GM04503 (cell line): ENCODE results near the gene LIPC.

Experiments used
- DNase-seq: peaks from one replicate; pipeline ENCODE4 v3.0.0-alpha.2; 2012; ENCODE audit warnings: low read depth

Gene LIPC

DNA sequence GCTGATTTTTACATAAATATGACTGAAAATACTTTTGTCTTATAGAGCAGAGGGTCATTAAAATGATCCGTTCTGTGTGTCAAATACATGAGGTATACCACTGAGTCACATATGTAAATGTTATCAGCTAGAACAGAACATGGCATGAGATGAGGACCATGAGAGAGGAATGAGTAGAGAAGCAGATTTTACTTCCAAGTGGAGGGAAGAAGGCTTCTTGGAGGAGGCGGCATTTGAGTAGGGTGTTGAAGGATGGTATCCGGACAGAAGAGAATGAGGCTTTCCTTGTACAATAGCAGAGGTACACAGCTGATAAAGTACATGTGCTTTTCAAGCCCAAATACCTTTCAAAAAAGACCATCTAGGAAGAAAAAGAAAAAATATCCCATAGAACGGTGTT lies 4.8 kb downstream of the LIPC start:
- DNase-seq, result no peak

DNA sequence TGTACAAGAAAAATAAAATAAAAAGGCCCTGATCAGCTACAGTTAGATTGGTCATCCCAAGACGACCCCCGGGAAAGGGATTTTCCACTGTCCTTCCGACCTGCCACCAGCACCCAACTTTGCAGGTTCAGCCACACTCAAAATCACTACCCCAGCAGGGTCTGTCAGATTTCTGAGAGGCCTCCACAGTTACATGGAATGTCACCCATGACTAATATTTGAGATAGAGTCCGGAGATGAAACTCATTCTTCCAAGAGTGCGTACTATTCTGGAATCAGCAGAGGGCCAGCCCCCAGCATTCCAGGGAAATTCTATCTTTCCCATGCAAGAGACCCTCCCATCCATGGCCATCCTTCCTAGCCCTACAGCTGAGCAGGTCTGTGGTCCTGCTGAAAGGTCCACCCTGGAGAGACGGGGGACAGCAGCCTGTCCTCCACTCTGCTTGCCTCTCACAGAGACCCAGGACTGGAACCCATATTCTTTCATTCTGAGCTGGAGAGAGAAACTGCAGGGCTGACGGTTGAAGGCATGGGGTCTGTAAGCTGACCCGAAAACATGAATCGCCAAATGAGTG lies 5.8 kb downstream of the LIPC start:
- no peak for DNase-seq

DNA sequence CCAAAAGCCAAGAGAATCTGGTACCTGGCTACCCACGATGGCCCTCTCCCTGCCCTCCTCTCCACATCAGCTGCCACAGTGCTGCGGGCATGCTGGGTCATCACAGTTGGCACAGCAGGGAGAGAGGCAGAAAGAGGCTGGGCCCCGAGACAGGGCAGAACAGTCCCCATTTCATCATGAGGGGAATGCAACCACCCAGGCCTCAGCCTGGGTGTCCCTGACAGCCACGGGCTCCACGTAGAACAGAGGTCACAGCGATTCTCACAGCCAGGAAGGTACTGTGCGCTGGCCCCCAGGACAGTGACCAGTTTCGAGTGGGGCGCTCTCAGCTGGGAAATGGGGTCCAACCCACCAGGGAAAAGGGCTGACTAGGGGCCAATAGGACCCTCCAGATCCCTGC lies 6.3 kb downstream of the LIPC start:
- no peak for DNase-seq

DNA sequence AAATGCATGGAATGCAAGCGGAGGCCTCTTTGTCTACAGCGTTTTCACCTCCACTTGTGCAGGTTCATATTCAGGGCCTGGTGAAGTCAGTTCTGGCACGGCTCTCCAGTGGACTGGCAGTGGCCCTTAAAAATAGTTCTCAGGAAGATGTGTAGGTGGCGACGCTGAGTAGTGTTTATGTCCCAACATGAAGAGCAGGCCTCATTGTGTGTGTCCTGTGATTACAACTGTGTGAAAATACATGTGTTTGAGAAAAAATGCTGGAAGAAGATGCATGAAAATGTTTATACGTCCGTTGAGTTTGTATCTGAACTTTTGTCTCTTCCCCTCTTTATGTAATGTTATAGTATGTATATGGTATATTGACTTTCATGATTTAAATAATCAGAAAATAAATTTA lies 7.2 kb downstream of the LIPC start:
- DNase-seq, result no peak

DNA sequence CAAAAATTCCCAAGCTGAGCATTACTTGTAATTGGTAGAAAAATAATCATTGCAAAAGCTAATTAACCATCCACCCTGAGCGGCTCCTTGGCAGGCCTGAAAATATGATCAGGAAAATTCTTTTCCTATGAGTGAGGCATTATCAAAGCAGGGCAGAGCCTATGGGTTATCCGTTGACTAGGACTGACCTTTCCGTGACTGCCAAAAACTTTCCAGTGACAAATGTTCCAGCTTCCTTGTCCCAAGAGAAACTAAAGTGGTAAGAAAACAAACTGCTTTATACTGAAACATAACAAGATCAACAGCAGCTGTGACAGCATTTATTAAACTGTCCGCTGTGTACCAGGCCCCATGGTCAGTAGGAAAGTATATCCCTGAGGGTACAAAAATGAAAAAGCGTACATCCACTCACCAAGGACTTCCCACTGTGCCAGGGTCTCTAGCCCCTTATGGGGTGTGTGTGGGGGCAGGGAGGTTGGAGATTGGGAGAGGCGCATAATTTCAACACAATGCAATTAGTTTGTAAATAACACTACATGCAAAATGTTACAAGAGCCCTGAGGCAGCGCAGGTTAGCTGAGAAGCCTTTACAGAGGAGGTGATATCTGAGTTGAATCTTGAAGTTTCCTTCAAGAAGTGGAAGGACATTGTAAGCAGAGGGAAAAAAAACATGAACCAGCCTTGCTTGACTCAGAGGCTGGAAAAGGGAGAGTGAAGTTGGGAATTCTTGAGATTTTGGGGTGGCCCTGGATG lies 8.5 kb downstream of the LIPC start:
- DNase-seq, result peak; percentile 61

DNA sequence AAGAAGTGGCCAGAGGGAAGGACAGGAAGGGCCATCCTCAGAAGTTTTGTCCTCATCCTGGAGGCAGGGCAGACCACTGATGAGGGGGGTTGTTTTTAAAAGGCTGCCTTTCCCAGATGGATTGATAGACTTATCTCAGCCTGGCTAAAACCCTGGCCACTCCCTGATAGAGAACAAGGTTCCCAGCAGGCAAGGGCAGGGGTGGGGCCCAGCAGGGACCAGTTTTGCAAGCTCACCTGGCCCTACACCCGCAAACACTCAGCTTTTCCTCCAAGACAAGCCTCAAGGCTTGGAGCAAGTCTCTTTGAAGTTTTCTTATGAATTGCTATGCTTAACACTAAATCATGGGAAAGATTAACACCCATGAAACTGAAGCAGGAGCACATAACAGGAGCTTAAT lies 9.1 kb downstream of the LIPC start:
- no peak for DNase-seq

DNA sequence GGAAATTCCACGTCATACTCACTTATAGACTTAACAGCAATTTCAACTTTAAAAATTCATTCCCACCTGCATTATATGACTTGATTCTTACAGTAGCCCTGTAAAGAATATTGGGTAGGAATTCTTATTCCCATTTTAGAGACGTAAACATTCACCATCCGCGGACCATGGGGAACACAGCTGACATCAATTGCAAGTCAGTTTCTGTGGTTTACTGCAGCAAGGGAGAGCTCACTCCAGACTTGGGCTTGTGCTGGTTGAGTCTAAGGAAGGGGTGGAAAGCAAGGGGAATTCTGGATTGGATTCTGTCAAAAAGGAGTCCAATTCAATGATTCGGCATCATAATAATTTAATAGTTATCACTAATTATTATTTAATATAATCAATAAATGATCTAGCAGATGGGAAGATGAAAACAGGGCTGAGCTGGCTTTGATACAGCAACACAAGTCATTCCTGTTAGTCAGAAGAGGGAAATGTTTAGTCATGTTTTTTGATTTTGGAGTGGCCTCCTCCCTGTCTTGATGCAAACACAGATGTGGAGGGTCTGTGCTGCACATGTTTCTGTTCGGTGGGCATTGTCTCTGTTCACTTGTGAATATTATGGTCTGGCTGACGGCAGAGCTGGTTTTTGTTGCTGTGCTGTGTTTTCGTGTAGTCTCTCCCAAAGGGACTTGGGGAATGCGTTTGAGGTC lies 9.7 kb downstream of the LIPC start:
- DNase-seq, result no peak

DNA sequence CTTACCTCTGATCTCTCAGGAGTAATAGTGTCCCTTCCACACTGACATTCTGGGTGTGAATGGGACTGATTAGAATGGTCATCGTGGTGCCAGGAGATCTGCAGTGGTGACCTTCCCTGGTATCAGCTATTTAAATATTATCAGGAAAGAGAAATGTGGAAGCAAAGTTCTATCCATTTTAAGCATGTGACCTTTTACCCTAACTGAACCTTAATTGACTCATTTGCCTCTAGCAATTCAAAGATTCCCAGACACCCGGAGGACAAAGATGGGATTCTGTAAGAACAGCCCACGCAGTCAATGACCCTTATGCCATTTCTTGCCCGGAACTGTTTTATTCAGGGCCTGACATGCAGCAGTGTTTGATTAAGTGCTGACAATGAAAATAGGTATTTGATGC lies 10.3 kb downstream of the LIPC start:
- DNase-seq, result no peak

DNA sequence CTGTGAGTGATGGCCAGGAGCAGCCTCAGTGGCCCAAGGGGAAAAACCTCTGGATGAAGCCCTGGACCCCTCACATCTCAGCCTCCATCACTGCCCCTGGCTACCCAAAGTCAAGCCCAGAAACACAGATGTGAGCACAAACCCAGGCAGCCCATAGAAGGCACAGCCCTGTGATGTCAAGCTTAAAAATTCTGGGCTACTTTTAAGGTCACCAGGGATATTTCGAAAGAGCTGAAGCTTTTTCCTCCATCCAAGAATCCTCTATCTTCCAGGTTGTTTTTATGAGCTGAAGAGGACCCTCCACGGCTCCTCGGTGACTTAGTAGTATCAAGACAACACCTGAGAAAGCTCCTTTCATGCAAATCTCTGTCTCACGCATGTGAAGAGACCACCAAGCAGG lies 11.5 kb downstream of the LIPC start:
- DNase-seq, result no peak

DNA sequence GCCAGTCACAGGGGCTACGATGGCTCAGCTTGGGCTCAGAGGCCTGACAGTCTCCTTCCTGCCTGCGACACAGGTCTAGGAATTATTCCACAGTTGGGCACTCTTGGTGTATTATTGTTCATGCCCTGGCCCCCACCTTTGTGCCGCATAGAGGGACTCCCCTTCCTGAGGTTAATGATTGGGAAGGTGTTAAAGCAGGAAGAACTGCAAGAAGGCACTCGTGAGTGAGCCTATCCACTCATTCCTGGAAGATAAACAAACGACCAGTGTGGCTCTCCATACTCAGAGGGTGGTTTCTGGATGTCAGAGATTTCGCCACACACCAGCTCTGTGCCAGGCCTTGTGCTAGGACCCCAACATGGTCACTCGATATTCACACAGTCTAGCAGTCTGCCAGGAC lies 12.3 kb downstream of the LIPC start:
- no peak for DNase-seq

DNA sequence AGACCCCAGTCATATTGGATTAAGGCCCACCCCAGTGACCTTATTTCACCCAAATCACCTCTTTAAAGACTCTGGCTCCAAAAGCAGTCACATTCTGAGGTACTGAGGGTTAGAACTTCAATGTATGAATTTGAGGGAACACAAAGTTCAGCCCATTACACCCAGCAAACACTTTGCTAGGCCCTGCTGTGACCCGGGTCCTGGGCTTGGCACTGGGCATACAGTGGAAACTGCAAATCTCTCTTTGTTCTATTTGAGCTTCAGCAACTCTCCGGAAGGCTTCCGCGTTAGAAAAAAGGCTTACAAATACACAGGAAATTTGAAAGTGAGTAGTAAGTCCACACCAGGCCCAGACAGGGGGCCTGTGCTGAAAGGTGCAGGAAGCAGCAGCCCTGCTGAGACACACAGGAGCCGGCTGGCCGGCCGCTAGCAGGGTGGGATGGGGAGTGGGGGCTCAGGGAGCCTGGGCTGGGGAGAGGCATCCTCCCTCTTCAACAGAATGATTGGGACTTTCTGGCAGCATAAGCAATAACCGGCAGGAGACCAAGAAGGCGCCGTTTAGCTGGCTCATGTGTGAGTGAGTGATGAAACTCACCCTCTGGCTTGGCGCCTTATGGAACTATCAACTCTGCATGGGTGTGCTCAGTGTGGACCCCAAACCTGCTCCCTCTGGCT lies 13.0 kb downstream of the LIPC start:
- no peak for DNase-seq

DNA sequence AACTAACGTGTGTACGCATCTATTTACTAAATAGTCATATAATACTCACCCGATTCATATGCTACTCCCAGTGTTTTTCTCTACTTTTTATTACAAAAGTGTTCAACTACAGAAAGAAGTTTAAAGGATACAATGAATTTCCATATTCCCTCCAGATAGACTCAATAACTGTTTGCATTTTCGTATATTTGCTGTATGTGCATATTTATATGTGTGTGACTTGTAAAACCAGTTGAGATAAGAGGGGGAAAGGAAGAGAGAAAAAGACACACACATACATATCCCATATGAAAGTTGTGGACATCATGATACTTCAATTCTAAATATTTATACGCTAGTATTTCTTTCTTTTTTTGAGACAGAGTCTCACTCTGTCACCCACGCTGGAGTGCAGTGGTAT lies 14.1 kb downstream of the LIPC start:
- no peak for DNase-seq

DNA sequence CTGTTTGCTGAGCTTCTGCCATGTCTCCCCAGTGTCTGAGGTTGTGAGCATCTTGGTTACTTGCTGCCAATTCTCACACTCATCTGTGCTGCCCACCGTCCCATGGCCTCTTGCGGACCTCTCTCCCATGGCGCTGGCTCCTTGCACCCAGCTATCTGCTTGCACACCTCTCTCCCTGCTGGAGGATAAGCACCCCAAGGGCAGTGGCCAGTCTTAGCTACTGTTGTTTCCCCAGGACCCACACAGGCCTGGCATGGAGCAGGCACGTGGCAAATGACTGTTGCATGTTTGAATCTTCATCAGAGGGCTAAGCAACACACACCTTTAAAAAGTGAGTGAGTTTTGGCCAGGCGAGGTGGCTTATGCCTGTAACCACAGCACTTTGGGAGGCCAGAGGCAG lies 14.7 kb downstream of the LIPC start:
- DNase-seq, result no peak

DNA sequence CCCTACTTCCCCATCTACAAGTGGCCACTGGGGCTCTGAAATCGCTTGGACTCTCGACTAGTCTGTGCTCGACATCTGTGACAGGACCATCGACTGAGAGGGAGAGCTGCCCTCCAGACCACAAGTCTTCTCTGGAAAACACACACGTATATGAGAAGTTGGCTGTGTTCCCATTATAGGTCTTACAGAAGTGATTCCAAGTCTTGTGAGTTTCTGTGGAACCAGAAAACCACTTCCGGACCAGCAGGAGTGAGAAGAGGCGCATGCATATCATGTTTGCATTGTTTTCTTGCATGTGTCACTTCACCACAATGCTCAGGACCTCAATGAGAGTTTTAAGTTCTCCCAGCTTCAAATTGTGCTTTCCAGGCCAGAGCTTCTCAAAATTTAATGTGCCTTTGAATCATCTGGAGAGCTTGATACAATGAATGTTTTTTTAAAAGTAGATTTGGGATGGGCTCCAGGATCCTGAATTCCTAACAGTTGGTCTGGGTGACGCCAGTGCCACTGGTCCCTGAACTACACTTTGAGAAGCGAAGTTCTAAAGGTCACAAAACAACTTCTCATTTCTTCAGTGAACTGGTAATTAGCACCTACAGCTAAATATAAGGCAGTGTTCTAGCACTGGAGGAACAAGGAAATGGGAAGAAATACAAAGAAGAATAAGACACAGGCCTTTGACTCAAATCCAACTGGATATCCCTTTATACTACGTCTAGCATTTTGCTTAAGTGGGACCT lies 15.7 kb downstream of the LIPC start:
- peak; percentile 65 for DNase-seq

DNA sequence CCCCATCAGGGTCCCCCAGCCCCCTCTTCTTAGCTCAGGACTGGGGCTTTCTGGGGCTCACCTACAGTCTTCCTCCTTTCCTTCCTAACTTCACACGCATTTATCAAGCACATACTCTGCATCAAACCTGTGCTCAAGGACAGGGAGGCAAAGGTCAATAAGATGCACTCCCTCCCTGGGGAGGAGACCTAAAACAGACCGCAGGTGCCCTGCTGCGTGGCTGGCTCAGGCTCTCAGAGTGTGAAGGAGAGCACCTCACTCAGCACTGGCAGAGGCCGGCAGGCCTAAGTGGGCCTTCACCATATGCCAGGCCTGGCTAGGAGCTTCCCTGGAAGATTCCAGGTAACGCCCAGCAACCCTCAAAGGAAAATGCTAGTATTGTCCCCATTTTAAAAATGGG lies 16.5 kb downstream of the LIPC start:
- no peak for DNase-seq

DNA sequence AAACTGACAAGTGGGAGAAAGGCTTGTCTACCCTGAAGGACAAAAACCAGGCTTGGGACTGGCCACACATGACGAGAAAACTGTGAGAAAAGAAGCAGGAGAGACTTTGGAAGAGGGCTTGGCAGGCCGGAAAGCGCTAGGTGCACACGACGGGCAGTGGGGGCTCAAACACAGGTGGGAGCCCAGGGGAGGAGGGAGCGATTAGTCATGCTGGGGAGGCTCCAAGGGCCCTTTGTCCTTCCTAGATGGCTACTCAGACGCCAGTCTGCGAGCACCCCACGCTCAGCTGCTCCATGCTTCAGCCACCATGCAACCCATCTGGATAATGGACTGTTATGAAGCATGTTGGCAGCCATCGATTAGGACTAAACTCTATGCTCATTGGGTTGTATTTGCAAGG lies 17.1 kb downstream of the LIPC start:
- no peak for DNase-seq

DNA sequence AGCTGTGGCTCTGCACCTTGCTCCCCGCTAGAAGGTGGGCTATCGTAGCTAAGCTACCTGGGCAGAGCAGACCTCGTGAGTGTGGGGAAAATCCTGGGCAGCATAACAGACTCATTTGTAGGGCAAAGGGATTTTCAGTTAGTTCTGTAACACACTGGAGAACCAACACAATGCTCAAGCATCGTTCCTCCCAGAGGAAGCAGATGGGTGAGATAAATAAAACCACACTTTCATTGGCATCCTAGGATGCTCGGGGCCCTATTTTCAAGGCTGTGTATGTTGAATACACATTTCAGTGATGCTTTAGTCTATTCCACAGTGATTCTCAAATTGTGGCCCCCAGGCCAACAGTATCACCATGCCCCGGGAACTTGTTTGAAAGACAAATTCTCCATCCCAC lies 20.0 kb downstream of the LIPC start:
- DNase-seq, result no peak

DNA sequence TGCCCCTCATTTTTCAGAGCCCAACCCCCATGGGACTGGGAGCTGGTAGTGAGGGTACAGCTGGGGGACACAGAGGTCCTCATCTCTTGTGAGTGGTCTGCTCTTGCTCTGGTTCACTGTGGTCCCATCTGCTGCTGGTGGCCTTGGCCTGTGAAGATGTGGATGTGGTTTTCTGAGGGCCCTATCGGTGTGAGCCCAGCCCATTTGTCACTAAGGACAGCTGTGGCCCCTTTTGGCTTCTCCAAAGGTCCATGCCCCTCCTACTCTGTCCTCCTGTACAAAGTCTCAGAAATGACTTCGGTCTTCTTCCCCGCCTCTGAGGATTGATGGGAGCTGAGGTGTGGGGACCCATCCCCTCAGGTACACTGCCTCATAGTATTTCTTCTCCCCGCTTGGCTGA lies 21.0 kb downstream of the LIPC start:
- DNase-seq, result no peak

DNA sequence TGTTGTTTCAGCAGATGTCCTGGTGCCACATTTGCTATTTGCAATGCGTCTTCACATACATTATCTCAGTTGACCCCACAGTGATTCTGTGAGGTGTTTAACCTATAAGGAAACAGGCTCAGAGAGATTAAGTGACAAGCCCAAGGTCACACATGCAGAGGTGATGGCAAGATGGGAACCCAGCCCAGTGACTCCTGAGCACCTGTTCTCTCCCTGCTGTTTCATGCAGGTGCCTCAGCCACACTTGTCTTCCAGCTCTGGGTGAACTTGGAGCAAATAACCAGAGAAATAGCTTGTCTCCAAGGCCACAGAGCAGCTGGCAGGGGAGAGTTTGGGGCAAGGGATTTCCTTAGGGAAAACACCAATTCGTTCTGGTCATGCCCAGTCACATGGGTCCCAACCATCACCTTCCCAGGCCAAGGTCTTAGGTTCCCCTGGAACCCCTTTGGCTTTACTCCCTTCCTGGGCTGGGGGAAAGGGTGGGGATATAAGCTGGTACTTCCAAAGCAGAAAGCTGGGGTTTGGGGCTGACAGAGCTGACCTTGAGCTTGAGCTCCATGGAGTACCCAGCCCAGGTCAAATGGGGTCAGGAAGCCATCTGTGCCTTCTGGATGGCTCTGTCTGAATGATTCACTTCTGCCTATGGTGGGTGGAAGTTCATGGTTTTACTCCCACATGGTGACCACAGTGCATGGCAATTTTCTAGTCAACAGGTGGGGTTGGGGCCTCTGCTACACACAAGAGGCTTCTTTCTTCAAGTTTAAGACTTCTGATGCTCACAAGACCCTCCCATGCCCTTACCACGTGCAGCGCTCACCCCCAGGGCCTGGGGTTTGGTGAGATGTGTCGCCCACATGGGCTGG lies 22.4 kb downstream of the LIPC start:
- no peak for DNase-seq

DNA sequence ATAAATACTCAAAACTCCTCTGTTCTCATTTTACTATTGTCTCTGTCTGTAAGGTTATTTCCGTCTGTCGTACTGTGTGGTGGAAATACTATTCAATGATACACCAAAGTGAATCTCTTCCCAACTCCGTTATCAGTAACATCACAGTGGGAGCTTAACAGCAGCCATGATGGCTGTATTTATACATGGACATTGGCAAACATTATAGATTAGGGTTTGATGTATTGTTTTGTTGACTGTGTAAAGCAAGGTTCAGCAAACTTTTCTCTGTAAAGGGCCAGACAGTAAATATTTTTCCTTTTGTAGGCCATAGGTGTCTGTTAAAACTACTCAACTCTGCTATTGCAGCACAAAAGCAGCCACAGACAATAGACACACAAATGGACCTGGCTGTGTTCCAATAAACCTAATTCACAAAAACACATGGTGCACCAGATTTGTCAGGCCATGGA lies 23.2 kb downstream of the LIPC start:
- no peak for DNase-seq

DNA sequence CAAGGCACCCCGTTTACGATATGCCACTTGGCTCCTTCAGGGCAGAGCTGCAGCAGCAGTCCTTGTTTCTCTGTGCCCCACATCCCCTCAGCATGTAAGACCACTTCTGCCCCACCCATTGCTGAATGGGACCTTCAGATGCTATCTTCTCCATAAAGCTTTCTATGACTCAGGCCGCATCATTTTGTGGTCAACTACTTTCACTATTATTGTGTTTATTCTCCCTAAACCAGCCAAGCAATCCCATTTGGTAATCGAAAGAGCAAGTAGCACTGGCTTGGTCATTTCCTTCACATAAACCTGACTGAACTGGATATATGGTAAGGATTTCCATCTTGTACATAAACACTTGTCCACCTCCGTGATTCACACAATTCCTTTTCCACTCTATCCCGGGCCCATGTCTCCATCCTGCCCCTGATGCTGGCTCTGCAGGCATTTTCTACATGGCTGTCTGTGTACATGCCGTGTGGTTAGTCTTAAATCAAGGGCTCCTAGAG lies 25.7 kb downstream of the LIPC start:
- peak; percentile 45 for DNase-seq
